Endothelial cell of umbilical vein (primary cell): ENCODE measurements around the gene STK10. TPM values are rescaled to one million over a fixed set of nuclear protein-coding genes. Genes with fewer than 3 reads are reported as not detected.

Source experiments
- BruUV-seq: library from RNA; stranded (reverse); fragments of 400-500 nt; replicated peaks from 2 replicates; lab custom pipeline; 2021; lab: Mats Ljungman, UMichigan
- CTCF ChIA-PET: fragments of 300-600, 350-600 bp; sonication (Branson Sonifier 250); formaldehyde crosslinking; loops from one replicate; lab custom pipeline; 2021; ENCODE audit warnings: antibody characterized with exemption, inconsistent platforms; lab: Charles Lee
- POLR2A ChIA-PET: fragments of 300-600, 350-600 bp; sonication (Branson Sonifier 250); formaldehyde crosslinking; loops from one replicate; lab custom pipeline; 2021; ENCODE audit warnings: antibody characterized with exemption, inconsistent platforms; lab: Charles Lee
- DNase-seq: peaks from one replicate; pipeline ENCODE4 v3.0.0-alpha.2; 2011; ENCODE audit warnings: low read depth, low spot score
- FAIRE-seq: peaks from 2 replicates; lab custom pipeline; 2011; peaks lifted over from hg19 to GRCh38; lab: Jason Lieb, UNC
- H2AFZ ChIP-seq: 2 replicates; pipeline ENCODE4 v1.6.0; 2012; ENCODE audit warnings: low read depth, low read length, control low read depth, inconsistent platforms
- H3K27ac ChIP-seq: 2 replicates; pipeline ENCODE4 v1.5.1; 2011; ENCODE audit warnings: low read depth, mild to moderate bottlenecking, control low read depth, low read length, moderate library complexity; ENCODE audit not compliant: insufficient read depth
- H3K27me3 ChIP-seq, 2 experiments: 2 replicates each; pipeline versions ENCODE4 v1.6.0 to v1.6.1; 2011; ENCODE audit warnings: low read length in 2 of 2, mixed read lengths in 1 of 2; ENCODE audit not compliant: control insufficient read depth in 2 of 2, insufficient read depth in 2 of 2
- H3K36me3 ChIP-seq, 2 experiments: 2 replicates in 1 of 2; 3 replicates in 1 of 2; pipeline ENCODE4 v1.5.1; 2011; ENCODE audit warnings: low read length in 2 of 2, mild to moderate bottlenecking in 1 of 2, moderate library complexity in 1 of 2; ENCODE audit not compliant: control insufficient read depth in 2 of 2, insufficient read depth in 2 of 2; ENCODE audit errors: extremely low read depth in 1 of 2
- H3K4me1 ChIP-seq: 3 replicates; pipeline ENCODE4 v1.5.1; 2011; ENCODE audit warnings: mild to moderate bottlenecking, low read length; ENCODE audit not compliant: control insufficient read depth, insufficient read depth; ENCODE audit errors: extremely low read depth
- H3K4me2 ChIP-seq: 2 replicates; pipeline ENCODE4 v1.6.1; 2011; ENCODE audit warnings: low read length, control low read depth, mixed read lengths; ENCODE audit not compliant: insufficient read depth
- H3K4me3 ChIP-seq, 3 experiments: fragments of 200-600 bp in 1 of 3; sonication (generic), shearing (Covaris generic) in 1 of 3; replicated peaks in 1 of 3; 2 replicates each; pipeline ENCODE4 v1.5.1; 2011 to 2016; ENCODE audit warnings: control low read depth in 3 of 3, low read length in 3 of 3, mild to moderate bottlenecking in 2 of 3, inconsistent platforms in 1 of 3, low read depth in 1 of 3, moderate library complexity in 1 of 3; ENCODE audit not compliant: insufficient read depth in 1 of 3
- H3K79me2 ChIP-seq: 2 replicates; pipeline ENCODE4 v1.6.0; 2012; ENCODE audit warnings: low read length, inconsistent platforms; ENCODE audit not compliant: control insufficient read depth, insufficient read depth
- H3K9ac ChIP-seq: replicated peaks from 2 replicates; pipeline ENCODE3; 2011; ENCODE audit warnings: low read length, control low read depth; ENCODE audit not compliant: insufficient read depth; ENCODE audit errors: extremely low read depth
- H3K9me1 ChIP-seq: replicated peaks from 3 replicates; pipeline ENCODE4 v1.6.0; 2011; ENCODE audit warnings: mild to moderate bottlenecking, low read length; ENCODE audit not compliant: control insufficient read depth, insufficient read depth; ENCODE audit errors: extremely low read depth
- H3K9me3 ChIP-seq: replicated peaks from 2 replicates; pipeline ENCODE4 v1.5.1; 2012; ENCODE audit warnings: low read length, inconsistent platforms; ENCODE audit not compliant: control insufficient read depth, insufficient read depth
- H4K20me1 ChIP-seq: replicated peaks from 2 replicates; pipeline ENCODE3; 2011; ENCODE audit warnings: mild to moderate bottlenecking, low read length; ENCODE audit not compliant: control insufficient read depth, insufficient read depth; ENCODE audit errors: extremely low read depth
- EZH2 ChIP-seq: IDR thresholded peaks from 2 replicates; pipeline ENCODE4 v1.6.1; 2012; ENCODE audit warnings: borderline replicate concordance, low read depth, mild to moderate bottlenecking, moderate library complexity, low read length, inconsistent platforms; ENCODE audit not compliant: severe bottlenecking
- GATA2 ChIP-seq: IDR thresholded peaks from 2 replicates; pipeline ENCODE4 v1.7.0; 2011; ENCODE audit warnings: low read depth, mild to moderate bottlenecking, moderate library complexity, mixed read lengths, low read length; ENCODE audit not compliant: insufficient read length, insufficient read depth
- POLR2A ChIP-seq: IDR thresholded peaks from 2 replicates; pipeline ENCODE4 v1.6.1; 2012; ENCODE audit warnings: low read depth, mild to moderate bottlenecking, control low read depth, low read length
- dilution Hi-C: fragments of 300-500 bp; cut with MboI; formaldehyde crosslinking; loops from one replicate; pipeline ENCODE4 v1.15.0; 2019; ENCODE audit warnings: low sequenced_read_pairs; ENCODE audit not compliant: extremely low pct_ligation_motif_present
- intact Hi-C: fragments of 100-400 bp; cut with micrococcal nuclease; formaldehyde crosslinking; loops from one replicate; pipeline ENCODE4 v1.10.0; 2022
- polyA plus RNA-seq, 4 experiments: library from polyadenylated mRNA; depleted of rRNA in 3 of 4; stranded (reverse) in 3 of 4; unstranded in 1 of 4; fragments of >200 nt; gene quantifications; 2 replicates each; pipeline versions ENCODE4 v1.2.1 to v1.2.3, GENCODE V29; 2011 to 2012; ENCODE audit warnings: missing spikeins in 1 of 4
- total RNA-seq: library from RNA; stranded (reverse); gene quantifications from 2 replicates; pipeline ENCODE4 v1.2.3, GENCODE V29; 2021
- TF ChIP-seq, protein P1 (sequence below), 2 donors: IDR thresholded peaks; 1 replicate in 1 of 2; 2 replicates in 1 of 2; pipeline ENCODE4 v1.5.1; 2011; ENCODE audit warnings: low read length in 2 of 2, mild to moderate bottlenecking in 2 of 2, moderate library complexity in 2 of 2, control low read depth in 1 of 2, inconsistent platforms in 1 of 2, low read depth in 1 of 2; ENCODE audit not compliant: insufficient read depth in 1 of 2; ENCODE audit errors: extremely low read depth in 1 of 2
- TF ChIP-seq, protein P2 (sequence below): IDR thresholded peaks from 2 replicates; pipeline ENCODE4 v1.6.1; 2011; ENCODE audit not compliant: insufficient read depth, insufficient read length

STK10 gene
- total and polyA plus RNA-seq, 2 donors (not counting 3 experiments of a cell fraction or from before 2014, with no cell fraction given), result 16.9 to 47.2 TPM

DNA sequence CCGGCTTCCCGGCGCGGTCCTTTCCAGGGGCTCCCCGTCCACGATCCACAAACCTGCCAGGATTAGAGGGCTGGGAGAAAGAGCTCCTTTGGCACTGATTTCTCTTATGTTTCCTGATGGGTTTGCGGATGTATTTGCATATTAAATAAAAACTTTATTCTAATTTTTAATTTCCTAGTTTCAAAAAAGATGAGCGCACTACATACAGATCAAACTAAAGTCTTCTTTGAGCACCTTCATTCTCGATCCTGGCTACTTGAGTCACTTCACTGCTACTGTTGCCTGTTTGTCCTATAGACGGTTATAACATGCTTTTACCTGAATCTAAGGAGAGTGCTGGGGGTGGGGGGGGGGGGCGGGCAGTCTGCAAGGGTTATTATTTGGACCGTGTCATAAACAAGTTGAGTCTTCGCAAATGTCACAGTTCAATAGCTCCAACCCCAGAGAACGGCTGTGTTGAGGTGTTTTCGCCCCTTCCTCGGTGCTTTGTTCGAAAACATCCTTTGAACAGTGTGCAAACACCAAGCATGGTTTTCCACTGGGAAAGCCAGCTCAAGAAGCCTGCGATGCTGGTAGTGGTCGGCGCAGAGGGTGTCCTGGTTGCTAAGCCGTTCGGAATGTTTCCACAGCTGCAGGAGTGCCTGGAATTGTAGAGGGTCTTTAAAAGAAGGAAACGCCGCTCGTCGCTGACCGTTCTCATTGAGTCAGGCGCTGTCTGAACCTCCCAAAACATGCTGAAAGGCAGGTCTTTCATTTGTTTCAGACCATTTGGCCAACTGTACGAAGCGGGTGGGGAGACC is 1.1 kb upstream of the STK10 start:
- peaks cover 0 to 2% of the 10 kb centered on the region in 2 experiments for H3K27me3 ChIP-seq
- FAIRE-seq (peak; percentile 37), DNase-seq (no peak)
- intact Hi-C loops, result loop anchor here (1.0 to 5.0 kb wide), 12 partner anchors 27 to 508 kb away; partner anchors contain the start of genes FBXW11 and SH3PXD2B
- H3K79me2 ChIP-seq, result peaks cover 14% of the 10 kb centered on the region
- CTCF ChIA-PET, result interaction anchor here (0.6 to 5.0 kb wide), 40 partner anchors 10 to 770 kb away, joined by 3 to 142 read pairs (median 7); partner anchors contain the start of genes FBXW11, FGF18 and UBTD2
- H3K27ac ChIP-seq, result no peak overlapping the region
- no peak overlapping the region for H3K4me2 ChIP-seq
- POLR2A ChIA-PET, result interaction anchor here (0.6 kb wide), 1 partner anchor 28 kb away, joined by 11 read pairs; no protein-coding TSS in a partner anchor
- H3K36me3 ChIP-seq, result no peaks in the 10 kb centered on the region
- no peak overlapping the region for H2AFZ ChIP-seq
- H3K9me1 ChIP-seq, result no peaks in the 10 kb centered on the region
- no peak overlapping the region for H3K9ac ChIP-seq
- no peak for TF ChIP-seq POLR2A
- peak; percentile 30 for TF ChIP-seq EZH2
- BruUV-seq, result no TSS peak
- no peaks in the 10 kb centered on the region for H3K9me3 ChIP-seq
- H4K20me1 ChIP-seq, result no peaks in the 10 kb centered on the region
- H3K4me3 ChIP-seq, result no peak overlapping the region
- dilution Hi-C loops, result no loop called here
- H3K4me1 ChIP-seq, result peaks cover 16% of the 10 kb centered on the region

DNA sequence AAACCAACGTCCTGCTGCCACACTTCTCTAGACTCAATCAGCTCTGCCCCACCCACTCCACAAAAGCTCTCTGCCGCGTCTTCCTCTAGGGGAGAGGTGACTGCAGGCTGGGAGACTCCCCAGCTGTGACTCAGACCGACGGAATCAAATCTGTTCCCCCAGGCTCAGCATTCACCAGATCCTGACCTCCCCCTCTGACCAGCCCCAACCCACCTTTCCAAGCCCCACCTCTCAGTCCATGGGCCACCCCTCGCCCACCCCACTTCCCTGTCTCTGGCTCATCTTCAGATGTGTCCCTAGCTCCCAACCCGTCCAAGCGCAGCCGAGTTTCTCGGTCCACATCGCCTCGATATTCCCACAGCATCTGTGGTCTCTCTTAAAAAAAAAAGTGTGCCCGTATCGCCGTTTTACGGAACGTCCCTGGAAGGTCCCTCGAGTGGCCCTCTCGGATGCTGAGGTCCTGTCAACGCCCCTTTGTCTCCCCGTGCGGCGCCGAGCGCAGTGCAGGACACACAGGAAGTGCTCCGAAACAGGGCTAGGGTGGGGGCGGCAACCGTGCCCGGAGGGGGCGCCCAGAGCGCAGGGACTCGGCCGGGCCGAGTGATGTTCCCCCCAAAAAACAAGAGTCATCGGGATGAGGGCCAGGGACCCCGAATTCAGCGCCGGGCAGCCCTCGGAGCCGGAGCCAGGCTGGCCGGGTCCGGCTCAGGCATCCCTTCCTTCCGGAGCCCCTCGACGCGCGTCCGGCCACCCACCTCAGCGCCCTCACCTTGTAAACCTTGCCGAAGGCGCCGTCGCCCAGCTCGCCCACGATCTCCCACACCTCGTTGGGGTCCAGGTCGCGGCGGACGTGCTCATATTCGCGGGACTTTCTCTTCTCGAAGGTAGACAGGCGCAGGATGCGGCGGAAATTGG is 649 bp downstream of the STK10 start:
- peak; percentile 86 for FAIRE-seq
- H3K4me1 ChIP-seq, result peaks cover 16% of the 10 kb centered on the region
- BruUV-seq, result TSS peak; percentile 12

More for the DNA sequence above, 649 bp downstream of the STK10 start:
- Histone ChIP-seq H2AFZ (peak overlapping the region; percentile 83), H3K9me1 (no peaks in the 10 kb centered on the region), H3K27me3 (peaks cover 0 to 2% of the 10 kb centered on the region in 2 experiments), H3K9me3 (no peaks in the 10 kb centered on the region), H3K79me2 (peaks cover 15% of the 10 kb centered on the region), H3K36me3 (no peaks in the 10 kb centered on the region), H3K4me2 (peak overlapping the region; percentile 82), H3K4me3 (peak overlapping the region; percentile 69 to 89 (median 74)), H3K27ac (peak overlapping the region; percentile 74), H4K20me1 (no peaks in the 10 kb centered on the region), H3K9ac (peak overlapping the region; percentile 67)
- intact Hi-C loops, result loop anchor here (1.0 to 5.0 kb wide), 12 partner anchors 25 to 510 kb away; partner anchors contain the start of genes FBXW11 and SH3PXD2B
- TF ChIP-seq, protein P1, sequence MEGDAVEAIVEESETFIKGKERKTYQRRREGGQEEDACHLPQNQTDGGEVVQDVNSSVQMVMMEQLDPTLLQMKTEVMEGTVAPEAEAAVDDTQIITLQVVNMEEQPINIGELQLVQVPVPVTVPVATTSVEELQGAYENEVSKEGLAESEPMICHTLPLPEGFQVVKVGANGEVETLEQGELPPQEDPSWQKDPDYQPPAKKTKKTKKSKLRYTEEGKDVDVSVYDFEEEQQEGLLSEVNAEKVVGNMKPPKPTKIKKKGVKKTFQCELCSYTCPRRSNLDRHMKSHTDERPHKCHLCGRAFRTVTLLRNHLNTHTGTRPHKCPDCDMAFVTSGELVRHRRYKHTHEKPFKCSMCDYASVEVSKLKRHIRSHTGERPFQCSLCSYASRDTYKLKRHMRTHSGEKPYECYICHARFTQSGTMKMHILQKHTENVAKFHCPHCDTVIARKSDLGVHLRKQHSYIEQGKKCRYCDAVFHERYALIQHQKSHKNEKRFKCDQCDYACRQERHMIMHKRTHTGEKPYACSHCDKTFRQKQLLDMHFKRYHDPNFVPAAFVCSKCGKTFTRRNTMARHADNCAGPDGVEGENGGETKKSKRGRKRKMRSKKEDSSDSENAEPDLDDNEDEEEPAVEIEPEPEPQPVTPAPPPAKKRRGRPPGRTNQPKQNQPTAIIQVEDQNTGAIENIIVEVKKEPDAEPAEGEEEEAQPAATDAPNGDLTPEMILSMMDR (IDR thresholded peaks at IDR 0.05; ENCODE audit: extremely low read depth in 1 of 2, insufficient read depth in 1 of 2, low read depth in 1 of 2, low read length in 2 of 2), result peak in 1 of 2 donors; percentile 3
- TF ChIP-seq POLR2A, result no peak
- no peak for TF ChIP-seq GATA2
- TF ChIP-seq, protein P2, sequence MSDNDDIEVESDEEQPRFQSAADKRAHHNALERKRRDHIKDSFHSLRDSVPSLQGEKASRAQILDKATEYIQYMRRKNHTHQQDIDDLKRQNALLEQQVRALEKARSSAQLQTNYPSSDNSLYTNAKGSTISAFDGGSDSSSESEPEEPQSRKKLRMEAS, result no peak
- dilution Hi-C loops, result no loop called here
- CTCF ChIA-PET, result interaction anchor here (0.6 to 5.0 kb wide), 22 partner anchors 7 to 769 kb away, joined by 3 to 142 read pairs (median 8); partner anchors contain the start of genes FBXW11, FGF18 and UBTD2
- POLR2A ChIA-PET, result interaction anchor here (1.4 to 1.9 kb wide), 2 partner anchors 31 to 80 kb away, joined by 4 to 7 read pairs; no protein-coding TSS in a partner anchor
- peak; percentile 49 for DNase-seq
